Fibroblast of skin of scalp (primary cell): ENCODE results near the gene LPCAT1. TPM values are rescaled to one million over a fixed set of nuclear protein-coding genes. Genes with fewer than 3 reads are reported as not detected.
"Not testable (repeated sequence)": the region's sequence is repeated elsewhere in the genome, so short reads cannot be mapped to it uniquely, and the experiment has no call there.

ENCODE experiments used
- DNase-seq: peaks from one replicate; pipeline ENCODE4 v3.0.0-alpha.2; 2013
- polyA plus RNA-seq, 2 experiments: library from polyadenylated mRNA; unstranded; fragments of 120-200 nt; gene quantifications; one replicate each; pipeline ENCODE4 v1.2.1, GENCODE V29; 2013; ENCODE audit not compliant: insufficient read length in 2 of 2

LPCAT1 gene, protein sequence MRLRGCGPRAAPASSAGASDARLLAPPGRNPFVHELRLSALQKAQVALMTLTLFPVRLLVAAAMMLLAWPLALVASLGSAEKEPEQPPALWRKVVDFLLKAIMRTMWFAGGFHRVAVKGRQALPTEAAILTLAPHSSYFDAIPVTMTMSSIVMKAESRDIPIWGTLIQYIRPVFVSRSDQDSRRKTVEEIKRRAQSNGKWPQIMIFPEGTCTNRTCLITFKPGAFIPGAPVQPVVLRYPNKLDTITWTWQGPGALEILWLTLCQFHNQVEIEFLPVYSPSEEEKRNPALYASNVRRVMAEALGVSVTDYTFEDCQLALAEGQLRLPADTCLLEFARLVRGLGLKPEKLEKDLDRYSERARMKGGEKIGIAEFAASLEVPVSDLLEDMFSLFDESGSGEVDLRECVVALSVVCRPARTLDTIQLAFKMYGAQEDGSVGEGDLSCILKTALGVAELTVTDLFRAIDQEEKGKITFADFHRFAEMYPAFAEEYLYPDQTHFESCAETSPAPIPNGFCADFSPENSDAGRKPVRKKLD
- polyA plus RNA-seq (2013, experiment 1 of 2; ENCODE audit: insufficient read length): 25.1 TPM
- polyA plus RNA-seq (2013, experiment 2 of 2; ENCODE audit: insufficient read length): 26.4 TPM

DNA sequence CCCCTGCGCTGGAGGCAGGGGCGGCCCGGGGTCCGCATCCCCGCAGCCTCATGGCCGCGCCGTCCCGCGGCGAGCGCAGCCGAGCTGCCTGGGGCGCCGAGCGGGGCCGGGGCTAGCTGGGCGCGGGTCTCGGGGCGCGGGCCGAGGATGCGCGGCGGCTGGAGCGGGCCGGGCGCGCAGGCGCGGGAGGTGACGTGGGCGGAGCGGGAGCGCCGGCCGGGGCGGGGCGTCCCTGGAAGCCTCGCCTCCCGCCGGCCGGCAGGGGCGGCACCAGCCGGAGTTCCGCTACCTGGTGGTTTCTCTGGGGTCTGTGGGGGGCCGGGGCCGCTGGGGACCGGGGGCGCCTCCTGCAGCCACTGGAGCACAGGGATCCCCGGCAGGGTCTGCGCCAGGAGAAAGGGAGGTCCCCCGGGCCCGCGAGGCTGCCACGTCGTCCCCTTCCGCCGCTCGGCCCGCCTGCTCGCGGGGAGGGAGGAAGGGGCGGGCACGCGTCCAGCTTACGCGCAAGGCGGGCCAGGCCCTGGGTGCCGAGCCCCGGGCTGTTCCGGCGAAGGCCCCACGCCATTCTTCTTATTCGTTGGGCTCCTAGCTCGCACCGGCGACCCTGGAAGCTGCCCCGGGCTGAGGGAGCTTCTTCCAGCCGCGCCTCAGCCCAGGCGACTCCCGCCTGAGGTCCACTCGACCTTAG, at the start of gene LPCAT1:
Gene LPCAT1, minus strand, starts transcription at position 168 of the 688 bp plus-strand sequence. Its CDS starts 116 bp downstream, at position 52.
- peak; percentile 76 for DNase-seq

DNA sequence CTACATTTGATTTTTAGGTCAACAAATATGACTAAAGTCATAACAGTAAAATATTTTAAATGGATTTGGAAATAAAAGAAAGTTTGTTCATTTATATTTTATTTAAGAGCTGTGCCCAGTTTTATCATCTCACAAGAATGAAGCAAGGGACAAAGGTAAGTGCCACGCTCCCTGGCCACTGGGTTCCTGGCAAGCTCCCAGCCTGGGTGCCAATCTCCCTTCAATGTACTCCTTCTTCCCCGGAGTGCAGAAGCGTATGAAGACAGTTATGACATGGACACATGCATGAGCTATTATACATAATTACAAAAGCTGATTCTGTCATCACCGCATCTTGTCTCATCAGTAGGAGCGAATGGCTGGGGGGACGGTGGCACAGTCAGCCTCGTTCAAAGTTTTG, 48.1 kb upstream of the LPCAT1 start:
- DNase-seq: not testable (repeated sequence)

DNA sequence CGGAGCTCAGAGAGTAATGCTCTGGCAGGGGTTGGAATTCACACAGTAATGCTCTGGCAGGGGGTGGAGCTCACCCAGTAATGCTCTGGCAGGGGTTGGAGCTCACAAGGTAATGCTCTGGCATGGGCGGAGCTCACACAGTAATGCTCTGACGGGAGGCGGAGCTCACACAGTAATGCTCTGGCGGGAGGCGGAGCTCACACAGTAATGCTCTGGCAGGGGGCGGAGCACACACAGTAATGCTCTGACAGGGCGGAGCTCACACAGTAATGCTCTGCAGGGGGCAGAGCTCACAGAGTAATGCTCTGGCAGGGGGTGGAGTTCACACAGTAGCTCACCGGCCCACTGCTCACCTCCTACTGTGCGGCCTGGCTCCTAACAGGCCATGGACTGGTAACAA, 47.2 kb upstream of the LPCAT1 start:
- DNase-seq: no peak

DNA sequence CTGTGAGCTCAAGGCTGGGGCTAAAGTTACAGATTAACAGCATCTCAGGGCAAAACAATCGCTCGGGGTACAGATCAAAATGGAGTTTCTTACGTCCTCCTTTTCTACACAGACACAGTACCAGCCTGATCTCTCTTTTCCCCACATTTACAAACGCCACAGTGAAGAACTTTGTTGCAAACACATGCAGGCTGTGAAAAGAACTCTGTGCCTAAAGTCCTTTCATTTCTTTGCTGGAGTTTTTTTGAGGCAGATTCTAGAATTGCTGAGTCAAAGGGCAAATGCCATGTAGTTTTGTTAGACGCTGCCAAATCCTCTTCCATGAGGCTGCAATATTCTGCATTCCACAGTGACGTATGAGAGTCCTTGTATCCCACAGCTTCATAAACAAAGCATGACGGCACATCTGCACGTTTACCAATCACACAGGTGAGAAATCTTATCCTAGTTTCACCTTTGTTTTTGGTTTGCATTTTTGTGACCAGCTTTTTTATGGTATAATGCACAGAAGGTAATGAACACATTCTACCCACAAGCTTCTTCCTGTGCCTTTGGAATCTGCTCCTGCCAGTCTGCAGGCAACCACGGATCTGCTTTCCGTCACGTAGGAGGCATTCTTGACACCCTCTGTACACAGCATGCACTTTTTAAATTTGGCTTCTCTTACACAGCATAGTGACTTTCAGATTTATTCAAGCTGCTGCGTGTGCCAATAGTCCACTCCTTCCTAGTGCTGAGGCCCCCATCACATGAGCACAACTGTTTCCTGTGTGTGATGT, 44.6 kb upstream of the LPCAT1 start:
- DNase-seq: peak; percentile 88

DNA sequence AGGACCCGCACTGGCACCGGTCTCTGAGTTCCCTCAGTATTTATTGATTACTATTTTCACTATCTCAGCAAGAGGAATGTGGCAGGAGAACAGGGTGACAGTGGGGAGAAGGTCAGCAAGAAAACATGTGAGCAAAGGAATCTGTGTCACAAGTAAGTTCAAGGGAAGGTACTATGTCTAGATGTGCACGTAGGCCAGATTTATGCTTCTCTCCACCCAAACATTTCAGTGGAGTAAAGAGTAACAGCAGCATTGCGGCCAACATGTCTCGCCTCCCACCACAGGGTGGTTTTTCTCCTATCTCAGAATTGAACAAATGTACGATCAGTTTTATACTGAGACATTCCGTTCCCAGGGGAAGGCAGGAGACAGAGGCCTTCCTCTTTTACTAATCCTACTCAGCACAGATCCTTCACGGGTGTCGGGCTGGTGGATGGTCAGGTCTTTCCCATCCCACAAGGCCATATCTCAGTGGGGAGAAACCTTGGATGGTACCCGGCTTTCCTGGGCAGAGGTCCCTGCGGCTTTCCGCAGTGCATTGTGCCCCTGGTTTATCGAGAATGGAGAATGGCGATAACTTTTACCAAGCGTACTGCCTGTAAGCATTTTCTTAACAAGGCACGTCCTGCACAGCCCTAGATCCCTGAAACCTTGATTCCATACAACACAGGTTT, 43.9 kb upstream of the LPCAT1 start:
- not testable (repeated sequence) for DNase-seq

DNA sequence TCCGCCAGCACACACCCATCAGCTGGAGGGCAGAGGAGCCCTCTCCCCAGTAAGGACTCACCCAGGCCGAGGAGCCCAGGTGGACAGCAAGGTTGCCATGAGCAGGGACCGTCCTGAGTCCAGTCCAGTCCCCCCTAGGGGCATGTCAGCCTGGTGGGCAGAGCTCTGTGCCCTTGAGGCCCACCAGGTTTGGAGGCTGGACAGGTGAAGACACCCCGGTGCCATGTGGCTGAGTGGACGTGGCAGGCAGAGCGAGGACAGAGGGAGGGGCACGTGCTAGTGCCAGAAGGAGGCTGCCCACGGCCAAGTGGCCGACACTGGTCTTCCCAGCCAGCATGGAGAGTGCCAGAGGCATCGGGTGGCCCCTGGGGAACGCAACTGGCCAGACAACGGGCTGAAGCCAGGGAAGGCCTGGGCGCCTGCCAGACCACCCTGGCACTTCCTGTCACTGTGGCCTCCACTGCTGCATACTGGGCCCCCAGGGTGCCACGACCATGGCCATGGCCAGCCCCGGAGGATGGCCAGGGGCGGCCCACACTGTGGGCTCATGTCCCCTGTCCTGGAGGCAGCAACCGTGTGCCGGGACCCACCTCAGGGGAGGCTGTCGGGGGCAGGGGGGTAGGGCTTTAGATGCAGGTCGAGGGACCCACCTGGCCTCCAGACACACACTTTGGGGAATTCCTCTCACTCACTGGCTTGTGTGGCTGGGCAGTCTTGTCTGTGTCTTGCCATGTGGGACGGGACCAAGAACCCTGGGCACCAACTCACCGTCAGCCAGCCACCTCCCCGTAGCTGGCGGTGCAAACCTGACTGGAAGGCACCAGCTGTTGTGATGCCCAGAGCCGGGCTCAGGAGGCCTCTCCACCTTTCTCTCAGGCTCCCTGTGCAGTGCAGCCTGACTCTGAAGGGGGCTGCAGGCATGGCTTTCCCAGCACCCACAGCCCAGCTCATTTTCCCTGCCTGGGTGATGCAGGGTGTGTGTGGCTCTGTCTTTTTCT, 42.3 kb upstream of the LPCAT1 start:
- DNase-seq: no peak

DNA sequence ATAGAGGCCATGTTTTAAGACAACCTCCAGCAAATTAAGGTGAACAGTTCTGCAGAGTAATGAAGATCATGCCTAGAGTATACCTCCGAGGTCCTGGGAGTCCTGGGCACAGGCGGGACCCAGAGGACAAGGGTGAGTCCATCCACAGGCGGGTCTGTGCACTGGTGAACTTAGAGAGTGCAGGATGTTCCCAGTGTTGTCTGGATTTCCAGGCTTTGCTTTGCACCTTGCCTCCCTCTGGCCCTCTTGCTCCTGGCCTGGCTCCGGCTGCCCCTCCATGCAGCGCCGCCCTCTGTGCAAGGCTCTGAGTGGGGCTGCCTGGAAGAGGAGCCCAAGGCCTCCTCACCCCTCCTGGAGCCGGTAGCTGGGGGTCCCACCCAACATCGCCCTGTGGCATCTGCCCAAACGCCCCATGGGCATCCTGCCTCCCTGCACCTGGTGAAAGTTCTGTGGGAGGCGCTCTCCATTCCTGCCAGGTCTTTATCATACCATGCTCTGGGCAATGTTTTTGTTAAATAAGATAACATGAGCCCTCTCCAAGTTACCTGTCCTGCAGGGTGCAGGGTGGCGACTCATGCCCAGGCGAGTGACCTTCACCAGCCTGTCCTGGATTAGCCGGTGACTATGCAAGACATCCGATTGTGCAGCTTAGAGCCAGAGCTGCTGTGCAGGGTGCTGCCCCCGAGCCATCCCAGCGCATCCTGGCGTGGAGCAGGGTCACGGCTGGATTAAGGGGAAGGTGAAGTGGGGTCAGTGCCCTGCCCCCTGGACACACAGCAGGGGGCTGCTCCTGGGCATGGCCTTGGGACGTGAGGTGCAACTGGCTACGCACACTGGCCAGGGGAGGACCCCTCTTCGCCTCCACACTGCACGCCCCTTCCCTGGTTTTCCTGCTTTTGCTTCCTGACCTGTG, 41.3 kb upstream of the LPCAT1 start:
- no peak for DNase-seq

DNA sequence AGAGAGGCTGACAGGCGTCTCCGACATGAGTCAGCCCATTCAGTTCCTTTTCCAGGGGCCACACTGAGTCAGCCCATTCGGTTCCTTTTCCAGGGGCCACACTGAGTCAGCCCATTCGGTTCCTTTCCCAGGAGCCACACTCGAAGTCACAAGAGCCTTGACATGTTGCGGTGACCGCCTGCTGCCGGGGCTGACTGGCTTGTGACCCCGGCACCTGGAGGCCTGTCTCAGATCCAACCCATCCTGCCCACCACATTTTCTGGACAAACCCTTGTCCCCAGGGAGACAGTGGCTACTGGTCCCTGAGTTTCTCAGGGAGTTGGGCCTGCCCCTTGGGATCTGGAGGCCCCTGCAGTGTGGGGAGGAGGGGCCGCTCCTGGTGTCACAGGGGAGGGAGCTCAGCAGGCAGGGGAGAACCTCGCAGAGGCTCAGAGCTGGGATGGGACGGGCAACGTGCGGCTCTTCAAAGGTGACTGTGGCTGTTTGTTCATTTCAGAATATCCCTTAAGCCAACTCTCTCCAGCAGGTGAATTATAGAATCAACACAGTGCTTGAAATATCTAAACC, 40.5 kb upstream of the LPCAT1 start:
- peak; percentile 40 for DNase-seq

DNA sequence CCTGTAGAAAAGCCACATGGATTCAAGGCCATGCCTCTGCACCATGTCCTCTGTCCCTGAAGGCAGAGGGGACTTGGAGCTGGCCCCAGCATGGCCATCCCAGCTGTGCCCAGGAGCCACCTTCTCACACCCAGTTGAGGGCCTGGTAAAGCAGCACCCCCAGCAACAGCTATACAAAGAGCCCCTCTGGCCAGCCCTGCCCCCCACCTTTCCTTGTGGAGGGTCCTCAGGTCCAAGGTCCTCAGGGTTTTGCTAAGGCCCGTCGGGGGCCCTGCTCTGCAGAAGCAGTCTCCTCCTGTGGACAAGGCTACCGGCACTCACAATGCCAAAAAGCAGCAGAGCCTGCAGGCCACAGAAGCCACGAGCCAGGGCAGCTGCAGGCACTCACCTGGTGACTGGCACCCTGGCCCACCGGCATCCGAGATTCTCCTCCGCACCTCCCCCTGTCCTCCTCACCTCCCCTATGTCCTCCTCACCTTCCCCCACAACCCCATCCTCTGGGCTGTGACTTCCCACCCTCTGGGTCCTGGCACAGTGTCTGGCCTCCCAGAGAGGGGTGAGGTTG, 39.9 kb upstream of the LPCAT1 start:
- no peak for DNase-seq

DNA sequence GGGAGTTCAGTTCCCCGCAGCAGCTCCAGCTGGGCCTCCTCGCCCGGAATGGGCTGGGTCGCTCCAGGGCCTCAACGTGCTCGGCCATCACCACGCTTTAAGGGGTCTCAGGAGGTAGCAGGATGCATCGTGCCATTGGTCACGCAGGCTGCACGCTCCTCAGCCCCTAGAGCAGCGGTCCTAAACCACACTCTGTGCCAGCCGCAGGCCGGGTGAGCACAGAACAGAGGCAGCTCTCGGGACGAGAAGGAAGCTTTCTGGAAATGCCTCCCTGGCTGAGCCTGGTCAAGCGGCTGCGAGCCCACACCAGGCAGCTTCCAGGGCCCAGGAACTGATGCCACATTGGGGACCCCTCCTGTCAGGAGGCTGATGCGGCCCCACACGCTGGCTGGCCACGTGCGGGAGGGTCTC, 39.3 kb upstream of the LPCAT1 start:
- no peak for DNase-seq

DNA sequence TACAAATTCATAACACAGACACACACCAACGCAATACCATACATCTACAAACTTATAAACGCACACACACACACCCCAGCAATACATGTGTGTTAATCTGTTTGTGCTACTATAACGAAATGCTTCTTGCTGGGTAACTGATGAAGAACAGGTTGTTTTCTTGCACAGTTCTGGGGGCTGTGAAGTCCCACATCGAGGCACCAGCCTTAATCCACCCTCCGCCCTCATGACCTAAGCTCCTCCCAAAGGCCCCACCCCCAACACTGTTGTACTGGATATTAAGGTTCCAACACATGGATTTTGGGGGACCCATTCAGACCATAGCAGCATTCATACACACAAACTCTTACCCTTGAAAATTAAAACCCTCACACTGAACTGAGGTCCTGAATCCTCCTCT, 38.8 kb upstream of the LPCAT1 start:
- no peak for DNase-seq

DNA sequence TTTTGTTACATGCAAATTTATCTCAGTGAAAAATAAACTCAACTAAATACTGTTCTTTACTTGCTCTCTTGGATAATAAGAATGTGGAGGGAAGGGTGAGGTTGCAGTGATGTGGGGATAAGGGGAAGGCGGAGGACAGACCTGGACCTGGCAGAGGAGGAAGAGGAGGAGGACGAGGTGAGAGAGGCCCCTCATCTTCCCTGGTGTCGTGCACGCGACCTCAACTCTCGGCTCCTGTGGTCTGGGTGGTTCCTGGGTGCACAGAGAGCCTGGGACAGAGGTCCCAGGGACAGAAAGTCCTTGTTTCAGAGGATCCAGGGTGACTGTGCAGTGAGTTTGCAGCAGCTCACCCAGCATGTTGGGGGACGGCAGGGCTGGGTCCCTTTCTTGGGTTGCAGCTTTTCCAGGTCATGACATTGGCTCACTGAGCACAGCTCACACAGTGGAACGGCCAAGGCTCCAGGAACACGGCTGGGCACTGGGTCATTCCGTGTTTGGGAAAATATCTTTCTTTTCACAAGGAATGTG, 37.7 kb upstream of the LPCAT1 start:
- DNase-seq: no peak

DNA sequence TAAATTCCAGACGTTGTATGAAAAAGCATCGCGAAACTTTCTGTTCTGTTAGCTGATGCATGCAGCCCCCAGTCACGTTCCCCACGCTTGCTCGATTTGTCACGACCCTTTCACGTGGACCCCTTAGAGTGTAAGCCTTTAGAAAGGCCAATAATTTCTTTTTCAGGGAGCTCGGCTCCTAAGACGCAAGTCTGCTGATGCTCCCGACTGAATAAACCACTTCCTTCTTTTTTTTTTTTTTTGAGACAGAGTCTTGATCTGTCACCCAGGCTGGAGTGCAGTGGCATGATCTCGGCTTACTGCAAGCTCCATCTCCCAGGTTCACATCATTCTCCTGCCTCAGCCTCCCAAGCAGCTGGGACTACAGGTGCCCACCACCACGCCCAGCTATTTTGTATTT, 36.7 kb upstream of the LPCAT1 start:
- DNase-seq: not testable (repeated sequence)

DNA sequence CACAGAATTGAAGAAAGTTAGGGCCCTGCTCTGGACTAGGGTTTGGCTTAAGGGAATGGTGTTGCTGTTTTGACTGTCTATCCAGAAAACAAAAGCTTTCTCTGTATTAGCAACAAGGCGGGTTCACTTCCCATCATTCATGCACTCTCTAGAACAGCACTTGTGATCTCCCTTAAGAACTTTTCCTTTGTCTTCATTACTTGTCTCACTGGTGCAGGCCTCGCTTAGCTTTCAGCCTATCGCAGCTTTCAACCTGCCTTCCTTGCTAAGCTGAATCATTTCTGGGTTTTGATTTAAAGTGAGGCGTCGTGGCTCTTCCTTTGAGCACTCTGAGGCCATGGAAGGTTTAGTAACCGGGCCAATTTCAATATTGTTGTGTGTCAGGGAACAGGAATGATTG, 35.2 kb upstream of the LPCAT1 start:
- no peak for DNase-seq

DNA sequence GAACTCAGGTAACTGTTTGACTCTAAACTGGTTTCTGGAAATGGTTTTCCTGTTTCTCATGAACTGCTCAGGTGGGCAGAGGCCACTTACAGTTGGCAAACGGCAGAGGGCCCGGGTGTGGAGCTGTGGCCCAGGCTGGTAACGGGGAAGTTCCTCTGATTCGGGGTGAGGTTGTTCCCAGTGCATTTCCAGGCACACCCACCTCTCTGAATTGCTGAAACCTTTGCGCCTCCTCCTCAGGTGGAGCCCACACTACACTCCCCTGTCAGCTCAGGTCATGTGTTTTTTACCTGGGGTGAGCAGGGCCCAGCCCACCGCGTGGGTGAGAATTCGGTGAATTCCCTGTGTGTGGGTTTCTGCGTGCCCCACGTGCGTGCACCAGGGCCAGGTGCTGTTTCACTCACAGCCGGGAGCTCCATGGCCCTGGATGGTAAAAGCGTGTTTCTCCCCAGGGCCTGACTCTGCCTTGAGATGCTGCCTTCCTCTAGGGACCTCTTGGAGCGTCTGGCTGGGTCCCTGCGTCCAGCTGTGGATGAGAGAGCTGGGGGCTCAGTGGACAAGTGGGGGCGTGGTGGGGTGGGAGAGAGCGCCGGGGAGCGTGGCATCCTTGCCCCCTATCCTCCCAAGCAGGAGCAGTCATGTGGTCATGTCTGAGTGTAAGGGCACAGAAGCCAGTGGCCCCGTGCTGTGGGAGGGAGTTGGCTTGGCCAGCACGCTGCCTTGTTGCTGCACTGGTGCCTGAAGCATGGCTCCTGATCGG, 33.5 kb upstream of the LPCAT1 start:
- no peak for DNase-seq

DNA sequence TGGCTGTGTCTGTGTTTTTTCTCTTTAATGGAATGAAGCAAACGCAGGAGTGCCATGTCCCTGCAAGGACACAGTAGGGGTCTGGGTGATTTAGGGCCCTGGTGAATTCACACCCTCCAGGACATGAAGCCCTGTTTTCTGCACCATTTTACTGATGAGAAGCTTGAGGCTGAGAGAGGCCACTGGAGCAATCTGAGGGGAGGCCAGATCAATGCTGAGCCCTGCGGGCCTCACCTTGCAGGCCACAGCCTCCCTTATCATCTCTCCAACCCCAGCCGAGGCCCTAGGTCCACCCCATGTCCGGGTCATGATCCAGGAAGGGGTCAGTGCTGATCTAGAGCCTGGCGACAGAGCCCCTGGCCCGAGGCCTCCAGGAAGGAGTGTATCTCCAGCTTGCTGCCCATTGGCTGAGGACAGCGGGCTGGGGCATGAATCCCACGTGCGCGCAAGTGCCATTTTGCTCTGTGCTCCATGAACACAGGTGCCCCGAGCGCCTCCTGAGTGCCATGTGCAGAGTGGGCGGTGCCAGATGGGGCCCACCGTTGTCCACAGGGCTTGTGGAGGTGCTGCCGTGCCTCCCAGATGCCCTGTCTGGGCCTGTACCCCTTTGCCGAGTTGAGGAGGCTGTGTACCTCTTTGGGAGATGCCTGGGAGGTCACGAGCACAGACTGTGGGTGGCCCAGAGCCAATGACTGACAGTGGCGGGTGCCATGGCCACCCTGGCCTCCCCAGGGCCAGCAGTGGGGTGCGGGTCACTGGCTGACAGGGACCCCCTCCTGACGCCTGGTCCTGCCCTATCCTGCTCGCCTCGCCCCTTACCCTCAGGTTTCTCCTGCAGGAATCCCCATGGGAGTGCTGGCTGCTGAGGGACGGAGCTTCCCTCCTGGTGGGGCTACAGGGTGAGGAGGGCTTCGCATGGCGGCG, 32.3 kb upstream of the LPCAT1 start:
- DNase-seq: no peak
